SJCRH30 (cell line): Measurements from ENCODE around the gene FBXL17. TPM values are rescaled to one million over a fixed set of nuclear protein-coding genes. Genes with fewer than 3 reads are reported as not detected.

Experiments used
- DNase-seq, 2 experiments: peaks; one replicate each; pipeline ENCODE4 v3.0.0-alpha.2; 2015 to 2020
- H3K27ac ChIP-seq: fragments of 250-450 bp; sonication (Bioruptor Pico); 2 replicates; pipeline ENCODE4 v1.5.1; 2020; ENCODE audit warnings: mild to moderate bottlenecking, moderate library complexity
- H3K27me3 ChIP-seq: fragments of 250-450 bp; sonication (Bioruptor Pico); 2 replicates; pipeline ENCODE4 v1.5.1; 2020; ENCODE audit warnings: mild to moderate bottlenecking, moderate library complexity
- H3K36me3 ChIP-seq: fragments of 250-450 bp; sonication (Bioruptor Pico); 2 replicates; pipeline ENCODE4 v1.5.1; 2020; ENCODE audit warnings: mild to moderate bottlenecking, moderate library complexity
- H3K4me1 ChIP-seq: fragments of 250-450 bp; sonication (Bioruptor Pico); 2 replicates; pipeline ENCODE4 v1.5.1; 2020; ENCODE audit warnings: mild to moderate bottlenecking, moderate library complexity
- H3K4me3 ChIP-seq: fragments of 250-450 bp; sonication (Bioruptor Pico); 2 replicates; pipeline ENCODE4 v1.5.1; 2020; ENCODE audit warnings: mild to moderate bottlenecking, moderate library complexity
- H3K9me3 ChIP-seq: fragments of 250-450 bp; sonication (Bioruptor Pico); replicated peaks from 2 replicates; pipeline ENCODE4 v1.5.1; 2020; ENCODE audit warnings: mild to moderate bottlenecking, moderate library complexity
- total RNA-seq: library from RNA; depleted of rRNA; stranded (reverse); fragments of >200 nt; shearing (Covaris generic); gene quantifications from 2 replicates; pipeline ENCODE4 v1.2.3, GENCODE V29; 2014

Gene FBXL17
- total RNA-seq, 1 experiment from 2014 or later, result 7.1 TPM

DNA sequence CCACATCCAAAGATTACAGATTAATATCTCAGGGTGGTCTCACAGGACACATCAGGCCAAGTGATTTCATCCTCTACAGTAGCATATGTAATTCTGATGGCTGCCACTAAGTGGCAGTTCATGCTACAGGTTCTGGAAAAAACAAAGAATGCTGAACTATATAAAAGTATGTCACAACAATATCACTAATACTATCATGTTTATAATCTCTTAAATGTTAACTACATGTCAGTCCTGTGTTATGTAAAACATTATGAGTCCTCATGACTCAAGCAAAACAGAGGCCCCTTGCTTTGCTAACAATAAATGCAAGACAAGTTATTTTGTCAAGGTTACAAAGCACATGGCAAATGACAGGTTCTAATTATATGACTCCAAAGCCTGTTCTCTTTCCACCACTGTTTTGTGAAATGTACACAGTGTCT, 233.2 kb downstream of the FBXL17 start:
- Histone ChIP-seq H3K9me3 (no peaks in the 10 kb centered on the region), H3K27ac (no peak overlapping the region), H3K4me3 (no peak overlapping the region), H3K36me3 (no peaks in the 10 kb centered on the region), H3K4me1 (no peaks in the 10 kb centered on the region), H3K27me3 (no peaks in the 10 kb centered on the region)
- DNase-seq, result peak in 1 of 2 experiments; percentile 42

DNA sequence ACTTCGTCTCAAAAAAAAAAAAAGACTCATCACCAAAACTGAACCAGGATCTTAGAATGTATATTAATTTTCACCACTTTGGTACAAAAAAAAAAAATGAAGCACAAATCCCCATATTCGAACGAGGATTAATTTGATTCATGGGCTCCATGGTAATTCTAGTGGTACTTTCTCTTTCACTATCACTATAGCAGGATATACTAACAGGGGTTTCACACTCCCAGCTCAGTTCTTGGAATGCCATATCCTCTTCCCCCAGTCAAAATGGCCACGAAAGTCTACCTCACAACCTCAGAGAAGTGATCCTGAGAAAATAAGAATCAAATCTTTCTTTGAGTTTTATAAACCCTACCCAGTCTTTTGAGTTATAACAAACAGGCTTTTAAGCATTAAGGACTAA, 235.7 kb downstream of the FBXL17 start:
- H3K27ac ChIP-seq, result no peak overlapping the region
- DNase-seq, result no peak
- no peaks in the 10 kb centered on the region for H3K27me3 ChIP-seq
- H3K4me3 ChIP-seq, result no peak overlapping the region
- no peaks in the 10 kb centered on the region for H3K9me3 ChIP-seq
- no peaks in the 10 kb centered on the region for H3K36me3 ChIP-seq
- no peaks in the 10 kb centered on the region for H3K4me1 ChIP-seq

DNA sequence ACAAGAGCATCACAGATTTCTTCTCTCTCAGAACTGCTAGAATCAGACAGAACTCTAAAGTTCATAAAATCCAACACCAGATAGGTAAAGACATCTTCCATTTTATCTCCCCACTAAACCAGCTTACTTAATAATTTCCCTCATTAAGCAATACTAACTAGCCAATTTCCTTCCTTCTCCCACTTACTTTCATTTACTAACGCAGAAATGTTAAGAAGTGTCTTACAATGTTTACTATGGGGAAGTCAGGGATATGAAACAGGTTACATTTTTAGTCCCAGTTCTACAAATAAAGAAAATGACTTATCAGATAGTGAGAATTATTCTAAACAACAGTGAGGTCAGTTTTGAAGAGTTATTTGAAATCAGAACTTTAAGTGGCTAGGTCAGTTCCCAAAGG, 236.5 kb downstream of the FBXL17 start:
- no peak overlapping the region for H3K4me3 ChIP-seq
- no peaks in the 10 kb centered on the region for H3K36me3 ChIP-seq
- H3K27me3 ChIP-seq, result no peaks in the 10 kb centered on the region
- no peak for DNase-seq
- H3K27ac ChIP-seq, result no peak overlapping the region
- H3K4me1 ChIP-seq, result no peaks in the 10 kb centered on the region
- no peaks in the 10 kb centered on the region for H3K9me3 ChIP-seq

DNA sequence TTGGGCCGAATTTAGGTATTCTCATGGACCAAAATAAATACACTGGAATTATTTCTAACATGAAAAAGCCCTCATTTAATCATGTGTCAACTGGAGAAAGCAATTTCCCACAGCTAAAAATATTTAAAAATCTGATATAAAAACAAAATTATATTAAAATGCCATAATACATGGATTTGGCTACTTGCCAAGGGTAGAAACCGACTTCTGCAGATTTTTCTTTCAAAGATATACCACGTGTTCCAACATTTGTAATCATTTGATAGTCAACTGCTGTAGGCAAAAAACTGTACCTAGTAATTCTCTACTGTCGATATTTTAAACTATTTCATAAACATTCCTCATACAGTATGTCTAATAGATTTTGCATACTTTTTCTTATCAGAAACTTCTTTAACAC, 237.6 kb downstream of the FBXL17 start:
- no peaks in the 10 kb centered on the region for H3K4me1 ChIP-seq
- no peak overlapping the region; the same call in 1 of the 2 replicates for H3K27ac ChIP-seq

DNA sequence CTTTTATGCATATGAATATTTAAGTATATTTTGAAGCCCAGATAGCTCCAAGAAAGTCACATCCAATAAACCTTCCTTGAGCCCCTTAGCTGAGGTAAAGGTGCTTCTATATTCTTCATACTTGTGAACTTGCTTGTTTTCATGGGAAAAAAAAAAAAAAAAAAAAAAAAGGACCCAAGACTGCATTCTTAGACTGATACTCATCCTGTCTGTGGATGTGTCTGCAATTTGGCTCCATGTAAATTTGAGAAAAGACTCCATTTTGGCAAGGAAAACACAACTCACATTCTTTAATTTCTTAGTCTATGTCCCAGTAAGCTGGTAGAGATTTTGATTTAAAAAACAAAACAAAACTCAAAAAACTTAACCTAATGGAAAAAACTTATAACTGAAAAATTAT, 238.3 kb downstream of the FBXL17 start:
- Histone ChIP-seq H3K9me3 (no peaks in the 10 kb centered on the region), H3K27ac (peak overlapping the region; percentile 3; the same call in 1 of the 2 replicates), H3K4me1 (no peaks in the 10 kb centered on the region), H3K36me3 (no peaks in the 10 kb centered on the region), H3K27me3 (no peaks in the 10 kb centered on the region), H3K4me3 (no peak overlapping the region)
- DNase-seq, result no peak

More for the DNA sequence above, 237.6 kb downstream of the FBXL17 start:
- no peak overlapping the region for H3K4me3 ChIP-seq
- H3K9me3 ChIP-seq, result no peaks in the 10 kb centered on the region
- DNase-seq, result no peak
- H3K36me3 ChIP-seq, result no peaks in the 10 kb centered on the region
- H3K27me3 ChIP-seq, result no peaks in the 10 kb centered on the region

DNA sequence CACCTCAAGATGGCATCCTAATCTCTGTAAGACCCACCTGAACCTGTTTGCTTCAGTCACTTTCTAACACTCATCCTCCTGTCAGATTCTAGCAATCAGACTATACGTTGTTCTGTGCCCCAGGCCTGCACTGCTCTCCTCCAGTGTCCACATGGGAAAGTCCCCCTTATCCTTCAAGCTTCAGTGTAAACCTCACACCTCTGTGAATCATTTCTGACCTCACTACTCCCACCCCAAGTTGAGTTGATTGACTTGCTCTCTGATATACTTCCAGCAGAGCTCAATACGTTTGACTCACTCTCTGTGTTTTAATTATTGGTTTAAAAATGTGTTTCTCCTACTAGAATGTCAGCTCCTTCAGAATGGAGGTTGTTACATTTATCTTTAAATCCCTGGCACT, 240.2 kb downstream of the FBXL17 start:
- Histone ChIP-seq H3K9me3 (no peaks in the 10 kb centered on the region), H3K4me1 (no peaks in the 10 kb centered on the region), H3K27ac (no peak overlapping the region), H3K4me3 (no peak overlapping the region), H3K36me3 (no peaks in the 10 kb centered on the region), H3K27me3 (no peaks in the 10 kb centered on the region)
- no peak for DNase-seq

DNA sequence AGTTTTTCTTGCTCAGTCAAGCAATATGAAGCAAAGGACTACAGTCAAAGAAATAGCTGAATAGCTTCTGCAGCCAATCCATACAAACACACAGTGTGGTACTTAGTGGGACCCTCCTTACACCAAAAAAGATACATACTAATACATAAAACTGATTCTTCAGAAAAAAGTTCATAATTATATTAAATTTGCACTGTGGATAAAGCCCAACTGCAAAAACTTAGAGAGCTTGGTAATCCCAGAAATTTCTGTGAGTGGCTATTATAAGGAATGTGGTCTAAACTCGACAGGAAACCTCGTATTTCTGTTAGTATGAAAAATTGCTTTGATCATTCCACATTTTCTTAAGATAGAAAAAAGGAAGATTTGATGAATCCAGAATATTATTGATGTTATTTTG, 245.4 kb downstream of the FBXL17 start:
- Histone ChIP-seq H3K4me1 (peaks cover 7% of the 10 kb centered on the region), H3K27me3 (no peaks in the 10 kb centered on the region), H3K4me3 (no peak overlapping the region), H3K27ac (no peak overlapping the region), H3K9me3 (no peaks in the 10 kb centered on the region), H3K36me3 (no peaks in the 10 kb centered on the region)
- no peak for DNase-seq

DNA sequence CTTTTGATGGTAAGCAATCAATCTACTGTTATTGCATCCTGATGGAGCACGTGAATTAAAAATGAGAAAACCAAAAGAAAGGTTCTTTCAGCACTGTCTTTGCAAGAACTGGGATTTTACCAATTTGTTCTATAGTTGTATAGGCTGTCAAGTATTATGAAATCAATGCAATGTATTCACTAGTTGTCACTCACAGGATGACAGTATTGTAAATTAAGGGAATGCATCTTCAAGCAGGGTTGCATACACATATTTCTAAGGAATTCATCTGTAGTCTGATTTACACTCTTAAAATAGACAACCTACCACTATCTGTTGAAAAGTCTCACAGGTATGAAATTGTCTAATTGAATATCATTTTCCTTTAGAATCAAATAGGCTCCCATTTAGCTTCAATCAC, 252.8 kb downstream of the FBXL17 start:
- Histone ChIP-seq H3K27me3 (no peaks in the 10 kb centered on the region), H3K9me3 (no peaks in the 10 kb centered on the region), H3K27ac (no peak overlapping the region), H3K36me3 (no peaks in the 10 kb centered on the region), H3K4me3 (no peak overlapping the region), H3K4me1 (no peaks in the 10 kb centered on the region)
- no peak for DNase-seq

DNA sequence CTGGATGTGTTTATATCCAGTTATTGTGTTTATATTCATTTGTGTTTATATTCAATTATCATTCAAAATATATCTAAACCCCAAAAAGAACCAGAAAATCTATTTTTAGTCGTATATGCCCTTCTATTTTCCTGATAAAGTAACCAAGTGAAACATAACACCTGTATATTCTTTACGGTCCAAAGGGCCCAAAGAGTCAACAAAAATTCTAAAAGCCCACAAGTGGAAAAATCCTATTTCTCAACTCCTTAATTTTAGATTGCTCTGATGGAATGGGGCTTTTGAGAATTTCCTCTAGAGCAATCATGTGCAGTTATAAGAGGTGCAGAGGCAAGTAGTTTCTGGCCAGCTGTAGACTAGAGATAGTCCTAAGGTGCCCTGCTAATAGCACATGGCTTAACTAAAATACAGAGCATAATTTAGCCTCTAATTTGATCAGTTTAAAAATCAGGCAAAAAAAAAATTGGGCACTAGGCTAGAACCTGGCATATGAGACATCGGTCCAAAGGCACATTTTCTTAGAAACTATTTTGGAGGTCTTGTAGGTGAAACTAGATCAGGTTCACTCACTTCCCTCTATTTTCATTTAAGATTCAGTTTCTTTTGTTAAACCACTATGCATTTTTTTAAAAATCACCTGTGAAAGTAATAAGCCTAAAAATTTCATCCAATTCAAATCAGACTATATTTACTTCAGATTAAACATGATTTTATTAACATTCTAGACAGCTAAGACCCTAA, 256.0 kb downstream of the FBXL17 start:
- Histone ChIP-seq H3K4me3 (no peak overlapping the region), H3K9me3 (no peaks in the 10 kb centered on the region), H3K27me3 (no peaks in the 10 kb centered on the region), H3K36me3 (no peaks in the 10 kb centered on the region), H3K4me1 (no peaks in the 10 kb centered on the region), H3K27ac (no peak overlapping the region)
- DNase-seq, result no peak

DNA sequence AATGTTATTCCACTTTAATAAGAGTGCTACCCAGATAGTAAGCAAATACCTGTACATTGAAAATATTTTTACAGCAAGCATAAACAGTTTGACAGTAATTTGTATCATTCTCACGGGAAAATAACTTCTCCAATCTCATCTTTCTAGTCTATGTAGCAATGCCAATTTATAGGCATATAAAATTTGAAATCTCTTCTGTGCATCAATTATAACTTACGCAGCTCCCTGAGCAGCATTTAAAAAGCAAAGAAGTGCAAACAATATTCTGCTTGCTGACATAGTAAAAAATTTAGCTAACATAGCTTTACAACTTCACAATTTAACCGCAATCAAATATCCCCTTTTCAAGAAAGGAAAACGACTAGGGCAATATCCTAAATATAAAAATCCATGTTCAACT, 257.3 kb downstream of the FBXL17 start:
- no peaks in the 10 kb centered on the region for H3K36me3 ChIP-seq

DNA sequence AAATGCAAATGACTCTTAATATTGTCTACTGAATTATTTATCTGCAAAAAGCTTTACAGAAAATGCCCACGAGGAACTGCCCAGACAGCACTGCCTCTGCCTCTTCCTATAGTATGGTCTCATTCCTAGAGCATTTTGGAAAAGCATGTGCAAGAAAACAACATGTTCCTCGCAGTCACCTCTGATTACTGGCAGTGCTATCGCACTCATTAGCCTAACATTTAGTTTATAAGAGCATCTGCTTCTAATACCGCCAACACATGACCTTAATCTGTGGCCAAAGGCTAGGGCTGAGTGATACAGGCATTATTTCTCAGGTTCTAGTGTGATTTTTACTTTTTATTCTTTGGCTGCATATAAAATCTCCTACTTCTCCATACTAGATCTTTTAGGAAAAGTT, 259.2 kb downstream of the FBXL17 start:
- Histone ChIP-seq H3K9me3 (no peaks in the 10 kb centered on the region), H3K4me3 (no peak overlapping the region), H3K27me3 (no peaks in the 10 kb centered on the region), H3K36me3 (no peaks in the 10 kb centered on the region; the same call in 1 of the 2 replicates), H3K4me1 (no peaks in the 10 kb centered on the region), H3K27ac (no peak overlapping the region)
- DNase-seq, result no peak

More for the DNA sequence above, 257.3 kb downstream of the FBXL17 start:
- Histone ChIP-seq H3K9me3 (no peaks in the 10 kb centered on the region), H3K4me3 (no peak overlapping the region), H3K4me1 (no peaks in the 10 kb centered on the region), H3K27me3 (no peaks in the 10 kb centered on the region), H3K27ac (no peak overlapping the region)
- no peak for DNase-seq

DNA sequence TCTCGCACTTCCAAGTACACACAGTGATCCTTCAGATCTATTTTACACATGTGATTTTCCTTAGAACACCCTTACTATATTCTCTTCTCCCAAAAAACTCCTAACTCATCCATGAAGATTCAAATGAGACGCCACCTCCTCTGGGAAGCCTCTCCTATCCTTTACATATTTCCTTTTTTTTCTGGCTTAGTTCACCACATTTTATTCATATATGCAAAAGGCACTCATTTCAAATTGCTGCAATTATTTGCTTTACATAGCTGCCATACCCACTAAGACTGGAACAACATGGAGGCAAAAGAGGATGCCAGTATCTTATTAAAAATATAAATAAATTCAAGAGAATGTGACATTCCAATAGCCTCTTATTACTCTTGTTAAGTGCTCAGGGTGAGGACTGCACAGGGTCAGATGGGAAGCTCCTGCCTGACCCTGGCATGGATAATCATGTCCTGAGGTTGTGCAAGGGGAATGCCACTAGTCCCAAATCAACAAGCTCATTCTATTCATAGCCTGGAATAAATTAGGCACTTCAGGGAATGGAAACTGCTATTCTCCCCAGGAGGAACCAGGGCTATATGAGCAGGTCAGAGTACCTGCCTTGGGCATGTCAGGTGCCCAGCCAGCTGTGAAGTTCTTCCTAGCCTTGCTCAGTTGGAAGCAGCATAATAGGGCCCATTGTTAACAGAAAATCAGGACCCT, 262.9 kb downstream of the FBXL17 start:
- no peaks in the 10 kb centered on the region for H3K9me3 ChIP-seq
- no peaks in the 10 kb centered on the region; the same call in 1 of the 2 replicates for H3K36me3 ChIP-seq
- no peak overlapping the region for H3K27ac ChIP-seq
- no peak overlapping the region for H3K4me3 ChIP-seq
- no peaks in the 10 kb centered on the region for H3K4me1 ChIP-seq
- no peak for DNase-seq
- H3K27me3 ChIP-seq, result no peaks in the 10 kb centered on the region

DNA sequence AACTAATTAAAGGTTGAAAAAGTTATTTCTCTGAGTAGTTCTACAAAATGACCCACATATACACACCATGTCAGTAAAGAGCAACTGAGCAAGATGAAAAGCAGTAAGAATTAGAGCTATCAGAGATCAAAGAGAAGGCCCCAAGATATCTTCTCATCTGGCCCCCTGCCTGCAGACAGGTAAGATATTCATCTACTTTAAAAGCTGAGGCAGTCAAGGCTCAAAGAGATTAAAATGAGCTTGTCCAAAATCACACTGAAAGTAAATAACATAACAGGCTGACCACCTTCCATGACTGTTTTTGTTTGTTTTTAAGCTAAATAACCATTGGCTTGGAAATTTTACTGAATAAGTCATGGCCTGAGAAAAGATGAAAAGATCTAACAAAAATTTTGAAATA, 266.2 kb downstream of the FBXL17 start:
- H3K36me3 ChIP-seq, result no peaks in the 10 kb centered on the region; the same call in 1 of the 2 replicates
- H3K27ac ChIP-seq, result no peak overlapping the region
- H3K4me3 ChIP-seq, result no peak overlapping the region
- DNase-seq, result no peak
- H3K4me1 ChIP-seq, result no peaks in the 10 kb centered on the region
- H3K9me3 ChIP-seq, result no peaks in the 10 kb centered on the region; the same call in 1 of the 2 replicates
- no peaks in the 10 kb centered on the region for H3K27me3 ChIP-seq

DNA sequence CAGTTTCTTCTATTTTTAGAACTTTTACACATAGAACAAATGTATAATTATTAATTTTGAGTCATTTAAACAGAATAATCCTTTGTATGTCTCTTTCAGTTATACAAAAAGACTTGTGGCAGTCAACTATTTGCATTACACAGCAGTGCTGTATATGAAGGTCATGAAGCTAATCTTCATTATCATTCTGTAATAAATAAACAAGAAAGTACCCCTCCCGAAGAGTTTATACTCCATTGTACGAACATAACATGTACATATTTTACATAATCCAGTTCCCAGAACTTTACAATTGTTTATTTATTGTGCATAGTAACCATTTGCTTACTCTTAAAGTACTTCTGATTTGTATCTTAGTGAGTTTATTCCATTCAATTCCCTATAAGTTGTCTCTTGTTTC, 267.9 kb downstream of the FBXL17 start:
- H3K4me3 ChIP-seq, result no peak overlapping the region
- no peak overlapping the region for H3K27ac ChIP-seq
- H3K36me3 ChIP-seq, result no peaks in the 10 kb centered on the region; the same call in 1 of the 2 replicates
- DNase-seq, result no peak
- H3K9me3 ChIP-seq, result no peaks in the 10 kb centered on the region; the same call in 1 of the 2 replicates
- H3K4me1 ChIP-seq, result no peaks in the 10 kb centered on the region
- H3K27me3 ChIP-seq, result no peaks in the 10 kb centered on the region

DNA sequence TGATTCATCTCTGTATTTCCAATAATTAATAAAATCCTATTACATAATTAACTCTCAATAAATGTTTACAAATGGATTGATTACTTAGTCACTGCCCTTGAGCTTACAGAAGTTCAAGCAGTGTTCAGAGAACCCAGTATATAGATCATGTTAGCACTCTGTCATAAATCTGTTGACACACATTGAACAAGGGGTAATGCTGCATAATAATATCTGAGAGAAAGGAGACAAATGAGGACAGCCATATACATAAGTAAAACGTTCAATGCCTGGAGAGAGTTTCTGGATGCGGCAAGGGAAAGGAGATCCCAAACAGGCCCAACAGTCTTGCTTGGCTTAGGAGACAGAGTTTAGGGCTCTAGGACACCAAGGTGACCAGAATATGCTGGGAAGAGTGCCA, 270.2 kb downstream of the FBXL17 start:
- Histone ChIP-seq H3K9me3 (no peaks in the 10 kb centered on the region; the same call in 1 of the 2 replicates), H3K27me3 (no peaks in the 10 kb centered on the region), H3K4me3 (no peak overlapping the region), H3K4me1 (no peaks in the 10 kb centered on the region), H3K36me3 (no peaks in the 10 kb centered on the region), H3K27ac (no peak overlapping the region)
- no peak for DNase-seq
